ENCODE data around the gene ROBO1.

DNA sequence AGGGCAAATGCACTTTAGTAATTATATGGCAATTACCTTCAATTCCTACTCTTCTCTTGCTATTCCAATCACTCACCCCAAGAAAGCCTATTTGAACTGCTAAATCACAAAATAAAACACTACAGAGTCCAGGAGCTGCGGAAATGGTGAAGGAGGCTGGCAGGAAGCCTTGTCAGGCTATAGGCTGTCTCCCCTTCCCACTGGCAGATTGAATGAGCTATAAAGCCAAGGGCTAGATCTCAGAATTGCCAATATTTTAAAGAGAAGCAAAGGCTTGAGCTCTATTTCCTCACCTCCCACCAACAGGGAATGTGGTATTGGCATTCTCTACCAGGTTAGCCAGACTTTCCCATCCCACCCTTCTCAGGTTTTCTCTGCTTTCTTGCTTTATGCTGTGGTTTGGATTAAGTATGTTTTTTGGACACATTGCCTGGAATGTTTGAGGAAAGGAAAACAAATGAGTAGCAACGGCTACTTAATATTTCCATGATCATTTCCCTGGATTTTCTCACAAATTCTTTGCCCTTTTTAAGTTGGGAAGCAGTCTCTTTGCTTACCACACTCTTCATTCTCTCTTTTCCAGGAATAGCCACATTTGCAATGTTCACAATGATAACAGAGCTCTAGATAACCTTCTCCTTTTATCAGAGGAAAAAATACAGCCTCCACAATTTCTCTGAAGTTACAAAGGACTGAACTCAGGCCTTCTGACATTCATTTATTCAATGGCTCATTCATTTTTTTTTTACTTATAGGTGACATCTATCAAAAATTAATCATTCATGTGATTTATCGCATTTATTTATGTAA, 1125.4 kb downstream of the ROBO1 start:
- TF ChIP-seq, protein P1, sequence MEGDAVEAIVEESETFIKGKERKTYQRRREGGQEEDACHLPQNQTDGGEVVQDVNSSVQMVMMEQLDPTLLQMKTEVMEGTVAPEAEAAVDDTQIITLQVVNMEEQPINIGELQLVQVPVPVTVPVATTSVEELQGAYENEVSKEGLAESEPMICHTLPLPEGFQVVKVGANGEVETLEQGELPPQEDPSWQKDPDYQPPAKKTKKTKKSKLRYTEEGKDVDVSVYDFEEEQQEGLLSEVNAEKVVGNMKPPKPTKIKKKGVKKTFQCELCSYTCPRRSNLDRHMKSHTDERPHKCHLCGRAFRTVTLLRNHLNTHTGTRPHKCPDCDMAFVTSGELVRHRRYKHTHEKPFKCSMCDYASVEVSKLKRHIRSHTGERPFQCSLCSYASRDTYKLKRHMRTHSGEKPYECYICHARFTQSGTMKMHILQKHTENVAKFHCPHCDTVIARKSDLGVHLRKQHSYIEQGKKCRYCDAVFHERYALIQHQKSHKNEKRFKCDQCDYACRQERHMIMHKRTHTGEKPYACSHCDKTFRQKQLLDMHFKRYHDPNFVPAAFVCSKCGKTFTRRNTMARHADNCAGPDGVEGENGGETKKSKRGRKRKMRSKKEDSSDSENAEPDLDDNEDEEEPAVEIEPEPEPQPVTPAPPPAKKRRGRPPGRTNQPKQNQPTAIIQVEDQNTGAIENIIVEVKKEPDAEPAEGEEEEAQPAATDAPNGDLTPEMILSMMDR (IDR thresholded peaks at IDR 0.05), result no peak
- TF ChIP-seq POLR2A (IDR thresholded peaks at IDR 0.05), result no peak
